ENCODE results near the gene UNC93B1.

The UNC93B1 gene

GRCh38 chr11:68003846-68004550 lies at the start of gene UNC93B1:
TSS of gene UNC93B1 (minus strand) at chr11:68004097. CDS start at chr11:68004043, 54 bp downstream.
- DNase-seq, result peak; percentile 99

GRCh38 chr11:68053117-68053516 lies 49.2 kb upstream of the UNC93B1 start:
- DNase-seq, result no peak

- no peak for DNase-seq
These were observed 48.4 kb upstream of the UNC93B1 start for GRCh38 chr11:68052137-68052873.

- DNase-seq, result no peak
These were observed 47.6 kb upstream of the UNC93B1 start for GRCh38 chr11:68051191-68052136.

- DNase-seq, result no peak
These were observed 46.5 kb upstream of the UNC93B1 start for GRCh38 chr11:68050371-68050841.

GRCh38 chr11:68049509-68050370 lies 45.8 kb upstream of the UNC93B1 start:
- no peak for DNase-seq

- DNase-seq, result no peak
These were observed 45.0 kb upstream of the UNC93B1 start for GRCh38 chr11:68048681-68049508.

GRCh38 chr11:68047437-68048290 lies 43.8 kb upstream of the UNC93B1 start:
- DNase-seq, result no peak

- no peak for DNase-seq
These were observed 41.0 kb upstream of the UNC93B1 start for GRCh38 chr11:68044898-68045351.

- no peak for DNase-seq
These were observed 40.4 kb upstream of the UNC93B1 start for GRCh38 chr11:68044145-68044813.

- DNase-seq, result no peak
These were observed 39.6 kb upstream of the UNC93B1 start for GRCh38 chr11:68043349-68044144.

- no peak for DNase-seq
These were observed 39.1 kb upstream of the UNC93B1 start for GRCh38 chr11:68043029-68043348.

- no peak for DNase-seq
These were observed 38.5 kb upstream of the UNC93B1 start for GRCh38 chr11:68042219-68043028.

GRCh38 chr11:68041617-68042218 lies 37.8 kb upstream of the UNC93B1 start:
- no peak for DNase-seq

- DNase-seq, result no peak
These were observed 37.2 kb upstream of the UNC93B1 start for GRCh38 chr11:68040957-68041591.

GRCh38 chr11:68040101-68040956 lies 36.4 kb upstream of the UNC93B1 start:
- peak; percentile 92 for DNase-seq
